ENCODE results near the gene LRRC40.
"Not testable (repeated sequence)": the region's sequence is repeated elsewhere in the genome, so short reads cannot be mapped to it uniquely, and the experiment has no call there.

Gene LRRC40

GRCh38 chr1:70195342-70195741 lies 10.0 kb downstream of the LRRC40 start:
- Histone ChIP-seq H3K9ac (ENCODE audit: low read length) (no peak overlapping the region), H3K9me2 (replicated peaks; ENCODE audit: insufficient read depth, low read length) (no peaks in the 10 kb centered on the region), H3F3A (ENCODE audit: insufficient read depth, low read length) (no peaks in the 10 kb centered on the region), H3K36me3 (replicated peaks; ENCODE audit: insufficient read depth, low read length) (no peaks in the 10 kb centered on the region), H4K20me1 (ENCODE audit: insufficient read depth, low read length) (no peaks in the 10 kb centered on the region), H3K4me2 (ENCODE audit: low read depth, low read length) (no peak overlapping the region), H3K27me3 (replicated peaks; ENCODE audit: insufficient read depth, low read length) (no peaks in the 10 kb centered on the region), H3K4me1 (ENCODE audit: low read length) (no peaks in the 10 kb centered on the region), H3K9me3 (replicated peaks; ENCODE audit: insufficient read depth, low read length) (no peaks in the 10 kb centered on the region), H3K79me2 (ENCODE audit: low read length) (peaks cover 86% of the 10 kb centered on the region), H3K27ac (ENCODE audit: low read length) (no peak overlapping the region), H3K4me3 (ENCODE audit: low read length) (no peak overlapping the region), H2AFZ (ENCODE audit: low read length) (no peak overlapping the region)
- TF ChIP-seq EZH2phosphoT487 (IDR thresholded peaks at IDR 0.05; ENCODE audit: low read length) (no peak), EZH2 (optimal IDR thresholded peaks at IDR 0.05; ENCODE audit: low read depth, low read length) (no peak), CTCF (IDR thresholded peaks at IDR 0.05; ENCODE audit: low read length) (no peak)
- DNase-seq, result no peak

GRCh38 chr1:70194601-70195000 lies 10.8 kb downstream of the LRRC40 start:
- Histone ChIP-seq H3K9me2 (replicated peaks; ENCODE audit: insufficient read depth, low read length) (no peaks in the 10 kb centered on the region), H2AFZ (ENCODE audit: low read length) (no peak overlapping the region), H3K4me2 (ENCODE audit: low read depth, low read length) (no peak overlapping the region), H3K9ac (ENCODE audit: low read length) (no peak overlapping the region), H3K4me1 (ENCODE audit: low read length) (no peaks in the 10 kb centered on the region), H3K27ac (ENCODE audit: low read length) (no peak overlapping the region), H3K4me3 (ENCODE audit: low read length) (no peak overlapping the region), H3K27me3 (replicated peaks; ENCODE audit: insufficient read depth, low read length) (no peaks in the 10 kb centered on the region), H3K36me3 (replicated peaks; ENCODE audit: insufficient read depth, low read length) (no peaks in the 10 kb centered on the region), H3K9me3 (replicated peaks; ENCODE audit: insufficient read depth, low read length) (no peaks in the 10 kb centered on the region), H3F3A (ENCODE audit: insufficient read depth, low read length) (no peaks in the 10 kb centered on the region), H4K20me1 (ENCODE audit: insufficient read depth, low read length) (no peaks in the 10 kb centered on the region), H3K79me2 (ENCODE audit: low read length) (peaks cover 83% of the 10 kb centered on the region)
- no peak for TF ChIP-seq EZH2phosphoT487 (IDR thresholded peaks at IDR 0.05; ENCODE audit: low read length)
- no peak for TF ChIP-seq EZH2 (optimal IDR thresholded peaks at IDR 0.05; ENCODE audit: low read depth, low read length)
- TF ChIP-seq CTCF (IDR thresholded peaks at IDR 0.05; ENCODE audit: low read length), result no peak
- DNase-seq, result no peak

- not testable (repeated sequence) for H4K20me1 ChIP-seq (ENCODE audit: insufficient read depth, low read length)
Measured at GRCh38 chr1:70192446-70192845, 12.9 kb downstream of the LRRC40 start.

GRCh38 chr1:70190180-70190579 lies 15.2 kb downstream of the LRRC40 start:
- H3F3A ChIP-seq (ENCODE audit: insufficient read depth, low read length), result no peaks in the 10 kb centered on the region
- no peaks in the 10 kb centered on the region for H3K9me3 ChIP-seq (replicated peaks; ENCODE audit: insufficient read depth, low read length)
- no peak overlapping the region for H3K4me3 ChIP-seq (ENCODE audit: low read length)
- no peak for DNase-seq
- no peaks in the 10 kb centered on the region for H4K20me1 ChIP-seq (ENCODE audit: insufficient read depth, low read length)
- no peak overlapping the region for H2AFZ ChIP-seq (ENCODE audit: low read length)
- no peaks in the 10 kb centered on the region for H3K9me2 ChIP-seq (replicated peaks; ENCODE audit: insufficient read depth, low read length)
- H3K9ac ChIP-seq (ENCODE audit: low read length), result no peak overlapping the region
- no peaks in the 10 kb centered on the region for H3K27me3 ChIP-seq (replicated peaks; ENCODE audit: insufficient read depth, low read length)
- no peak for TF ChIP-seq CTCF (IDR thresholded peaks at IDR 0.05; ENCODE audit: low read length)
- TF ChIP-seq EZH2phosphoT487 (IDR thresholded peaks at IDR 0.05; ENCODE audit: low read length), result no peak
- TF ChIP-seq EZH2 (optimal IDR thresholded peaks at IDR 0.05; ENCODE audit: low read depth, low read length), result no peak
- H3K4me2 ChIP-seq (ENCODE audit: low read depth, low read length), result no peak overlapping the region
- no peaks in the 10 kb centered on the region for H3K4me1 ChIP-seq (ENCODE audit: low read length)
- H3K27ac ChIP-seq (ENCODE audit: low read length), result no peak overlapping the region
- H3K36me3 ChIP-seq (replicated peaks; ENCODE audit: insufficient read depth, low read length), result no peaks in the 10 kb centered on the region
- H3K79me2 ChIP-seq (ENCODE audit: low read length), result peaks cover 44% of the 10 kb centered on the region

More at GRCh38 chr1:70192446-70192845, 12.9 kb downstream of the LRRC40 start:
- H3K36me3 ChIP-seq (replicated peaks; ENCODE audit: insufficient read depth, low read length); H3K4me1 ChIP-seq (ENCODE audit: low read length); H3F3A ChIP-seq (ENCODE audit: insufficient read depth, low read length); H2AFZ ChIP-seq (ENCODE audit: low read length); H3K9me3 ChIP-seq (replicated peaks; ENCODE audit: insufficient read depth, low read length); DNase-seq; H3K27ac ChIP-seq (ENCODE audit: low read length); H3K9ac ChIP-seq (ENCODE audit: low read length); H3K9me2 ChIP-seq (replicated peaks; ENCODE audit: insufficient read depth, low read length); H3K27me3 ChIP-seq (replicated peaks; ENCODE audit: insufficient read depth, low read length); H3K4me2 ChIP-seq (ENCODE audit: low read depth, low read length); H3K4me3 ChIP-seq (ENCODE audit: low read length): not testable (repeated sequence)
- peaks cover 62% of the 10 kb centered on the region for H3K79me2 ChIP-seq (ENCODE audit: low read length)

Measured in MM.1S (cell line).